ENCODE data around the gene TTC28.

Gene TTC28

DNA sequence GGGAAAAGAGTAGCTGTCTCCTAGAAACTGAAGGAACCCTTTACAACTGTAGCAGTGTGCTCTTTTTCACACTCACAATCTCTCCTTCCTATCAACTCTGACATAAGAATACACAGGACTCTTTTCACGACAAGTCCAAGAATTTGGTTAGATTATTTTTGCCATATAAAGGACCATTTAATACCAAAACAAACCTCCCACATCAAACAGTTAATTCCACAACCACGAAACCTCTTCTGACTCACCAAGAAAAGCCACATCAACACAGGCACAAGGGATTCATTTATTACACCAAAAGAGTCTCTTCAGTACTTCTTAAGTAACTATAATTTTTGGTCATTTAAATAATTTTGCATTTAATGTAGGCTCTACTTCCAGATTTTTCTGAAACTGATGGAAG, 538.0 kb downstream of the TTC28 start:
- no peak for DNase-seq (ENCODE audit: low spot score)

- no peak for DNase-seq (ENCODE audit: low spot score)
Observed at GRCh38 chr22:28139961-28140360, 539.7 kb downstream of the TTC28 start.

GRCh38 chr22:28139516-28139915, 540.1 kb downstream of the TTC28 start:
- no peak for DNase-seq (ENCODE audit: low spot score)

DNA sequence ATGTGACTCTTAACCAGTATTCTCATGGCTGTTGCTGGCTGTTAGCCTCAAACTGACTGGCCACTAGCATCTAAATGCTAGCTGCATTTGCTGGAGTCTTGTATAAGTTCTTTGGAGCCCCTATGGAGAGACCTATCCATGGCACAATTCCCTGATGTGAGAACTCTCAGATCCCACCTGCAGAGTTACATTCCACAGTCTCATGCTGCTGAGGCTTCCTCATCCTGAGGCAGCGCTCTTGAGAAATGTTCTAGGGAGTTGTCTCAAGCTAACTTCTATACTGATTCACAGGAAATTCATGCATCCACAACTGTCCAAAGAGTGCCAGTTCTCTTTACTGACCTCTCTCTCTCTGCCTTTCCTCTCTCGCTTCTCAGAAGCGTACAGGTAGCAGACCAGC, 542.6 kb downstream of the TTC28 start:
- no peak for DNase-seq (ENCODE audit: low spot score)

DNA sequence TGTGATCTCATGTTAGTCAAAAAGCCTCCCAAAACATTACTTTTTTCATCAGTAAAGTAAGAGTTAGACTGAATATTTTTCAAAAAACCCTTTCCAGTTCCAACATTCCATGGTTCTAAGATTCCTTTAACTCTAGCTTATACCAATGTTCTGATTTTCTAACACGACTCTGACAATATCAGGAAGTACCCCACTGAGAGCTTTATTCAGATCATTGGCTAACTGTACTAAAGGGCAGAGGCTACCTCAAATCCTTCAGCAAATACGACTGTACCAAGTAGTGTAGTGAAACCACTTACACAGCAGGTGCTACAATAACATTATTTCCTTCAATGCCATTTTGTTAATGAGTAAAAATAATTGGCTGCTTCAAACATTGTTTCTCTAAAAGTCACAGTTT, 547.2 kb downstream of the TTC28 start:
- DNase-seq (ENCODE audit: low spot score) = no peak

DNA sequence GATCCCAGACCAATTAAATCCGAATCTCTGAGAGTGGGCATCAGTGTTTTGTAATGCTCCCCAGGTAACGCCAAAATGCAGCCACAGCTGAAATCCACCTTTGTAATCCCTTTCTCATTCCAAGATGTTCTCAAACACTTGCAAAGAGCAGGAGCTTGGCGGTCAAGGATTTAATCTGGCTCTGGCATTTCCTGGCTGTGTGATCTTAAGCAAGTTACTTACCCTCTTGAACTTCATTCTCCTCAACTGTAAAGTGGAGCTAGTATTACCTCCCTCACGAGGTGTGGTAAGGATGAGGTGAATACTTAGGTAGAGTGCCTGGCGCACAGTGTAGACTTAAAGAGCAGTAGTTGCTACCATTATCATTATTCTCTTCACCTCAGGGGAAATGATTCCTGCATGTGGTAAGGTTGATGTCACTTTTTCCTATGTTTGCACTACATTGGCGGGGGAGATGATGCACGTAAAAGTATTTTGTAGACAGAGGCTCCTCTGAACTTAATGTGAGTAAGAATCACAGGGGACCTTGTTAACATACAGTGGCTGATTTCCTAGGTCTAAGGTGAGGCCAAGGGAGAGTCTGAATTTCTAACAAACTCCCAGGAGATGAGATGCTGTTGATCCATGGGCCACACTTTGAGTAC, 550.2 kb downstream of the TTC28 start:
- no peak for DNase-seq (ENCODE audit: low spot score)

DNA sequence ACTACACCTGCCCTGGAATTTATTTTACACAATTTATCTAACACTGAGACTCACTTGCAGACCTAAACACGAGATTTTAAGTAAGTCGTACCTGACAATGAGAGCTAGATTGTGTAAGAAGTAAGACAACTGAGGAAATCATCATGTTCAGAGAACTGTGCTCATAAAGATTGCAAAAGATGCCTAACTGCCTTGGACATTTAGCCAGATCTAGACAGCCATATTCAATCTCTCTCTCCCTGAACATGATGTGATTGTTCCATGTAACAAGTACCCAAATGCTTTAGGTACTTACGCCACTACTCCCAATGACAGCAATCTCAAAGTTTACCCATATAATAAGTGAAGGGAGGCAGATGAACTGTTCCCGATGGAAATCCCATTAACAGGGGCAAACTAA, 550.8 kb downstream of the TTC28 start:
- no peak for DNase-seq (ENCODE audit: low spot score)

DNA sequence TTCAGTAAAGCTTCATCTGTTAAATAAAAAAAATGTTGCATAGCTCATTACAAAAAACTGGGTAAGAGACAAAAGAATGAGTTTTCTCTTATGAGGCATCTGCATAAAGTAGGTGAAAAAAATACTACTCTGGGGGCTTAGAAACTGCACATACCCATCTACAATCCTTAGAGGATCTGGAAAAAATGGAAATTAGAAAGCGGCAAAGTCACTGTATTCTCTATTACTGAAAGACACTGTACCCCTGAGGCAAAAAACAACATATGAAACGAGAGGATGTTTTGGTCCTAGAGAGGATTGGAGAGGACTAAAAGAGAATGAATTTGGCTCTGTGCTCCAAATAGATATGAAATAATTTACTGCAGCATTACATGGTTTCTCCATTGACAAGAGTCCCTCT, 553.8 kb downstream of the TTC28 start:
- no peak for DNase-seq (ENCODE audit: low spot score)

DNA sequence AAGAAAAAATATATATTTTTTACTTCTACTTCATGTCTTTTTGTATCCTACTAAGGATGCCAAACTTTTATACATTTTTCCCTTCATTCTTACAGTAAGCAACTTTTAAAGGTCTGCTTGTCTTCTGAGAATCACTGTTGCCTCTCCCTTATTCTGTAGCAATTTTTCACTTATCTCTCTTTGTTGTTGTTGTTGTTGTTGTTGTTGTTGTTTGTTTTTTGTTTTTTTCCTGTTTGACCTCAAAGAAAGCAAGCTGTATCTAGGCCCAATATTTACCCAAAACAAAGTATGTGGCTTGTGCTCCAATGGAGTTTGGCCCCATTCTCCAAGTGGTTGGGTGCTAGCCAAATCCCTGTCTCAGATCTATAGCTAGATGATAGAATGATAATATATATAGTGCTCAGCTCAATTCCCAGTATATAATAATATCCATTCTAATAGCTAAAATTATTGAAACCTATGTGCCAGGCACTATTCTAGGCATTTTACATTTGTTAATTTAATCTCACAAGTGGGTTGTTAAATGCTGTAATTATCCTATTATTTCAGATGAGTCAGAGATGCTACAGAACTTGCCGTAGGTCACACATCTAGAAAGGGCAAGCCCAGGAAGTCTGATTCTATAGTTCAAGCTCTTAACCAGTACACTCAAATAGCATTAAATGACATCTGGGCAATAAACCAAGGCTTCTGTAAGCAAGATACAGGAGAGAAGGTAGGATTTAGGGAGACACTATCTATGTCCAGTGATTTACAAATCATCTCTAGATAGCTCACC, 555.5 kb downstream of the TTC28 start:
- no peak for DNase-seq (ENCODE audit: low spot score)

DNA sequence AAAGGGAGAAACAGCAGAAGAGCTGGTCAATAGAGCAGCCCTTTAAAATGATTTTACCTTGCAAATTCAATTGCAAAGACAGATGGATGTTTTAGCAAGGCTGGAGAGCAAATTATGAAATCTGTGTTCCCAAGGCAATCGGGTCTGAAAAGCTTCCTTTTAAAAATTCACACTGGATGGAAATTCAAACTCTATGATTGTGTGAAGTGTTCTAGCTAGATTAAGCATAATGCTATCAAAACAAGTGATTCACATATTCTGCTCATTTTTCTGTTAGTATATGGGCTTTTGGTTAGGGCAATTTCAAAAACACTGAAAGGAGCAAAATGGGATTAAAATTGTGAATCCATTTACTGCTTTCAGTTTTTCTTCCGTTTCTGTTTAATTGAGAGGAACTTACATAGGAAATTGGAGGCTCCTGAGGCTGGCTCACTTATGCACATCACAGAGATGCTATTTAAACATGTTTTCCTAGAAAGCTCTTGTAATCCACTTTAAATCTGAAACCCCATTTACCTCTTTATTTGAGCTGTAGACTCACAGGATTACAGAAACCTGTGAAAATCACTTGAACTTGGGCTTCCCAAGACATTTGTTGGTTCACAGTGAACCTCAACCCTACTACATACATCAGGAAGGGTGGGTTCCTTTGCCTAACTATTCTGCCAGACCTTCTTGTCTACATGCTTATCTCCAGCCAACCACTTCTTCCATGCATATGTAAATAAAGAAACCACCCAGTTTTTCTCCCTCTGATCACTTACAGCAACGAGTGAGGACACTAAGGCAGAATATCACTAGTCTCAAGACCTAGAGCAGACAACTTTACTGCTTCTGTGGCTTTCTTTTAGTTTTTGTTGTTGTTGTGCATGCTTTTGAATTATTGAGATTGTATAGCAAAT, 558.7 kb downstream of the TTC28 start:
- DNase-seq (ENCODE audit: low spot score) = no peak

GRCh38 chr22:28118957-28119631, 560.5 kb downstream of the TTC28 start:
- no peak for DNase-seq (ENCODE audit: low spot score)

GRCh38 chr22:28116219-28116673, 563.4 kb downstream of the TTC28 start:
- DNase-seq (ENCODE audit: low spot score) = no peak

DNA sequence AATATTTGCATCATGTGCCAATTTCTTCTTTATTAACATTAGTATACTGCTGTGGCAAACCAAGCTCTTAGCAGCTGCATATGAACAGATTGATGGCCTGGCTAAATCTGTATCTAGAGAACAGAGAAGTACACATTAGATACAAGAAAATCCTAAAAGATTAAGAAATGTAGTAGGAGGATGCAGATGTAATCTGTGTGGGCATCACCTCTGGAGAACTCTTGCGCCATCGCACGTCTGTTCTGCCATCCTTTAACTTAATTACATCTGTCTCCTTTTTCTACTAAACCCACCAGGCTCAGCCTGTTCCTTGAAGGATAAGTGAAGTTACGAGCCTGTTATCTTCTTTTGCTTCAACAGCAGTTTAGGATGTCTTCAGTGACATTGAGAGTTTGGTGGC, 564.2 kb downstream of the TTC28 start:
- no peak for DNase-seq (ENCODE audit: low spot score)

GRCh38 chr22:28112548-28113043, 567.0 kb downstream of the TTC28 start:
- DNase-seq (ENCODE audit: low spot score) = no peak

- DNase-seq (ENCODE audit: low spot score) = no peak
Observed at GRCh38 chr22:28112190-28112544, 567.5 kb downstream of the TTC28 start.

- DNase-seq (ENCODE audit: low spot score) = no peak
Observed at GRCh38 chr22:28111501-28112189, 568.0 kb downstream of the TTC28 start.

DNA sequence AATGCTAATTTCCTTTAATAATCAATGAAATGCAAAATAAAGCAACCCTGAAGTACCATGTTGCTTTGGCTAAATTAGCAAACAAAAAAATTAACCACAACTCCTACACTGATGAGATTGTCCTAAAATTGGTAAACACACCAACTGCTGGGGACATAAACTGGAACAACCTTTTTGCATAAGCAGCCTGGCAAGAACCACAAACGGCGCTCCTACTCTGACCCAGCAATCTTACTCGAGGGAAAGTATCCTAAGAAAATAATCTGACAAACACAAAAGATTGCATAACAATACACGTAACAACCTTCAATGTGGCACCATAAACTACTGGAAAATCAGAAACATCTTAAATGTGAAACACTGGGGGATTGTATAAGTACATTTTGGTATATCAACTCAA, 570.8 kb downstream of the TTC28 start:
- no peak for DNase-seq (ENCODE audit: low spot score)

GRCh38 chr22:28106617-28107016, 573.0 kb downstream of the TTC28 start:
- DNase-seq (ENCODE audit: low spot score) = no peak

GRCh38 chr22:28105988-28106387, 573.7 kb downstream of the TTC28 start:
- DNase-seq (ENCODE audit: low spot score) = no peak

GRCh38 chr22:28105413-28105812, 574.2 kb downstream of the TTC28 start:
- no peak for DNase-seq (ENCODE audit: low spot score)

- DNase-seq (ENCODE audit: low spot score) = no peak
Observed at GRCh38 chr22:28103596-28103995, 576.0 kb downstream of the TTC28 start.
